HEK293 (cell line): ENCODE measurements around the gene RNPEP.

ENCODE experiments used
- INSM2 ChIP-seq: fragments of 450-650 bp; formaldehyde crosslinking; IDR thresholded peaks from 2 replicates; pipeline ENCODE4 v1.5.1; 2016; ENCODE audit warnings: missing biosample characterization, missing genetic modification characterization
- MYNN ChIP-seq: fragments of 450-650 bp; formaldehyde crosslinking; IDR thresholded peaks from 2 replicates; pipeline ENCODE4 v1.5.1; 2016; ENCODE audit warnings: missing biosample characterization, missing genetic modification characterization, borderline replicate concordance
- PATZ1 ChIP-seq: fragments of 450-650 bp; formaldehyde crosslinking; IDR thresholded peaks from 2 replicates; pipeline ENCODE4 v1.5.1; 2016; ENCODE audit warnings: missing biosample characterization, missing genetic modification characterization
- SP2 ChIP-seq: fragments of 450-650 bp; formaldehyde crosslinking; IDR thresholded peaks from 2 replicates; pipeline ENCODE4 v1.5.1; 2016; ENCODE audit warnings: missing biosample characterization, missing genetic modification characterization
- ZBTB8A ChIP-seq: fragments of 450-650 bp; formaldehyde crosslinking; IDR thresholded peaks from 2 replicates; pipeline ENCODE4 v1.5.1; 2016; ENCODE audit warnings: missing biosample characterization, missing genetic modification characterization
- ZNF140 ChIP-seq: fragments of 450-650 bp; formaldehyde crosslinking; IDR thresholded peaks from 2 replicates; pipeline ENCODE4 v1.5.1; 2016; ENCODE audit warnings: missing biosample characterization, missing genetic modification characterization
- ZNF146 ChIP-seq: fragments of 450-650 bp; formaldehyde crosslinking; IDR thresholded peaks from 2 replicates; pipeline ENCODE4 v1.5.1; 2016; ENCODE audit warnings: missing biosample characterization, missing genetic modification characterization
- ZNF155 ChIP-seq: fragments of 450-650 bp; formaldehyde crosslinking; IDR thresholded peaks from 2 replicates; pipeline ENCODE4 v1.5.1; 2016; ENCODE audit warnings: missing biosample characterization, missing genetic modification characterization
- ZNF19 ChIP-seq: fragments of 450-650 bp; formaldehyde crosslinking; IDR thresholded peaks from 2 replicates; pipeline ENCODE4; 2016; ENCODE audit warnings: missing biosample characterization, missing genetic modification characterization, low read depth
- ZNF266 ChIP-seq: fragments of 450-650 bp; formaldehyde crosslinking; IDR thresholded peaks from 2 replicates; pipeline ENCODE4 v1.5.1; 2016; ENCODE audit warnings: missing biosample characterization, missing genetic modification characterization, low read depth
- ZNF510 ChIP-seq: fragments of 450-650 bp; formaldehyde crosslinking; IDR thresholded peaks from 2 replicates; pipeline ENCODE4 v1.5.1; 2018; ENCODE audit warnings: mild to moderate bottlenecking, missing genetic modification characterization, missing biosample characterization; ENCODE audit not compliant: insufficient replicate concordance
- ZNF521 ChIP-seq: fragments of 450-650 bp; formaldehyde crosslinking; IDR thresholded peaks from 2 replicates; pipeline ENCODE4 v1.5.1; 2017; ENCODE audit warnings: missing biosample characterization, mild to moderate bottlenecking, missing genetic modification characterization
- ZNF548 ChIP-seq: fragments of 450-650 bp; formaldehyde crosslinking; IDR thresholded peaks from 2 replicates; pipeline ENCODE4 v1.5.1; 2016; ENCODE audit warnings: missing biosample characterization, missing genetic modification characterization
- ZNF623 ChIP-seq: fragments of 450-650 bp; formaldehyde crosslinking; IDR thresholded peaks from 2 replicates; pipeline ENCODE4 v1.5.1; 2016; ENCODE audit warnings: missing biosample characterization, missing genetic modification characterization
- ZNF624 ChIP-seq: fragments of 450-650 bp; formaldehyde crosslinking; IDR thresholded peaks from 2 replicates; pipeline ENCODE4 v1.5.1; 2017; ENCODE audit warnings: missing biosample characterization, missing genetic modification characterization
- ZNF707 ChIP-seq: fragments of 450-650 bp; formaldehyde crosslinking; IDR thresholded peaks from 2 replicates; pipeline ENCODE4 v1.5.1; 2016; ENCODE audit warnings: missing biosample characterization, missing genetic modification characterization
- ZNF776 ChIP-seq: fragments of 450-650 bp; formaldehyde crosslinking; IDR thresholded peaks from 2 replicates; pipeline ENCODE4 v1.5.0; 2017; ENCODE audit warnings: missing biosample characterization, missing genetic modification characterization, borderline replicate concordance
- TF ChIP-seq, protein P1 (sequence below): fragments of 450-650 bp; formaldehyde crosslinking; IDR thresholded peaks from 2 replicates; pipeline ENCODE4 v1.5.1; 2017; ENCODE audit warnings: missing biosample characterization, mild to moderate bottlenecking, missing genetic modification characterization, moderate library complexity
- TF ChIP-seq, protein P2 (sequence below): fragments of 450-650 bp; IDR thresholded peaks from 2 replicates; pipeline ENCODE4 v1.5.1; 2018; ENCODE audit warnings: missing biosample characterization, mild to moderate bottlenecking, missing genetic modification characterization
- TF ChIP-seq, protein P3 (sequence below): fragments of 450-650 bp; formaldehyde crosslinking; IDR thresholded peaks from 2 replicates; pipeline ENCODE4 v1.5.1; 2017; ENCODE audit warnings: missing biosample characterization, missing genetic modification characterization
- TF ChIP-seq, protein P4 (sequence below): fragments of 450-650 bp; formaldehyde crosslinking; IDR thresholded peaks from 2 replicates; pipeline ENCODE4 v1.5.1; 2017; ENCODE audit warnings: missing biosample characterization, missing genetic modification characterization
- TF ChIP-seq, protein P5 (sequence below): fragments of 450-650 bp; formaldehyde crosslinking; IDR thresholded peaks from 2 replicates; pipeline ENCODE4 v1.5.1; 2016; ENCODE audit warnings: missing biosample characterization, missing genetic modification characterization
- TF ChIP-seq, protein P6 (sequence below): fragments of 450-650 bp; formaldehyde crosslinking; IDR thresholded peaks from 2 replicates; pipeline ENCODE4; 2016; ENCODE audit warnings: missing biosample characterization, missing genetic modification characterization

RNPEP gene

GRCh38 chr1:202029171-202029665, 46.8 kb downstream of the RNPEP start (continued):
- TF ChIP-seq, protein P1, sequence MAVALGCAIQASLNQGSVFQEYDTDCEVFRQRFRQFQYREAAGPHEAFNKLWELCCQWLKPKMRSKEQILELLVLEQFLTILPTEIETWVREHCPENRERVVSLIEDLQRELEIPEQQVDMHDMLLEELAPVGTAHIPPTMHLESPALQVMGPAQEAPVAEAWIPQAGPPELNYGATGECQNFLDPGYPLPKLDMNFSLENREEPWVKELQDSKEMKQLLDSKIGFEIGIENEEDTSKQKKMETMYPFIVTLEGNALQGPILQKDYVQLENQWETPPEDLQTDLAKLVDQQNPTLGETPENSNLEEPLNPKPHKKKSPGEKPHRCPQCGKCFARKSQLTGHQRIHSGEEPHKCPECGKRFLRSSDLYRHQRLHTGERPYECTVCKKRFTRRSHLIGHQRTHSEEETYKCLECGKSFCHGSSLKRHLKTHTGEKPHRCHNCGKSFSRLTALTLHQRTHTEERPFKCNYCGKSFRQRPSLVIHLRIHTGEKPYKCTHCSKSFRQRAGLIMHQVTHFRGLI (tag by site-specific recombination): no peak
- TF ChIP-seq ZNF155 (tag by site-specific recombination) (no peak), PATZ1 (tag by site-specific recombination) (no peak), ZNF624 (tag by site-specific recombination) (no peak), ZNF140 (tag by site-specific recombination) (no peak), ZBTB8A (tag by site-specific recombination) (no peak), ZNF548 (tag by site-specific recombination) (no peak), ZNF623 (no peak), ZNF521 (tag by site-specific recombination) (no peak), ZNF266 (tag by site-specific recombination) (no peak), INSM2 (peak; percentile 39; the same call in 1 of the 2 replicates), ZNF19 (tag by site-specific recombination) (no peak), ZNF146 (tag by site-specific recombination) (peak; percentile 92), SP2 (no peak), MYNN (tag by site-specific recombination) (no peak), ZNF707 (tag by site-specific recombination) (no peak), ZNF510 (tag by site-specific recombination) (no peak), ZNF776 (tag by site-specific recombination) (no peak)
- TF ChIP-seq, protein P2, sequence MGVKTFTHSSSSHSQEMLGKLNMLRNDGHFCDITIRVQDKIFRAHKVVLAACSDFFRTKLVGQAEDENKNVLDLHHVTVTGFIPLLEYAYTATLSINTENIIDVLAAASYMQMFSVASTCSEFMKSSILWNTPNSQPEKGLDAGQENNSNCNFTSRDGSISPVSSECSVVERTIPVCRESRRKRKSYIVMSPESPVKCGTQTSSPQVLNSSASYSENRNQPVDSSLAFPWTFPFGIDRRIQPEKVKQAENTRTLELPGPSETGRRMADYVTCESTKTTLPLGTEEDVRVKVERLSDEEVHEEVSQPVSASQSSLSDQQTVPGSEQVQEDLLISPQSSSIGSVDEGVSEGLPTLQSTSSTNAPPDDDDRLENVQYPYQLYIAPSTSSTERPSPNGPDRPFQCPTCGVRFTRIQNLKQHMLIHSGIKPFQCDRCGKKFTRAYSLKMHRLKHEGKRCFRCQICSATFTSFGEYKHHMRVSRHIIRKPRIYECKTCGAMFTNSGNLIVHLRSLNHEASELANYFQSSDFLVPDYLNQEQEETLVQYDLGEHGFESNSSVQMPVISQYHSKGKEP (tag by site-specific recombination): no peak
- TF ChIP-seq, protein P3, sequence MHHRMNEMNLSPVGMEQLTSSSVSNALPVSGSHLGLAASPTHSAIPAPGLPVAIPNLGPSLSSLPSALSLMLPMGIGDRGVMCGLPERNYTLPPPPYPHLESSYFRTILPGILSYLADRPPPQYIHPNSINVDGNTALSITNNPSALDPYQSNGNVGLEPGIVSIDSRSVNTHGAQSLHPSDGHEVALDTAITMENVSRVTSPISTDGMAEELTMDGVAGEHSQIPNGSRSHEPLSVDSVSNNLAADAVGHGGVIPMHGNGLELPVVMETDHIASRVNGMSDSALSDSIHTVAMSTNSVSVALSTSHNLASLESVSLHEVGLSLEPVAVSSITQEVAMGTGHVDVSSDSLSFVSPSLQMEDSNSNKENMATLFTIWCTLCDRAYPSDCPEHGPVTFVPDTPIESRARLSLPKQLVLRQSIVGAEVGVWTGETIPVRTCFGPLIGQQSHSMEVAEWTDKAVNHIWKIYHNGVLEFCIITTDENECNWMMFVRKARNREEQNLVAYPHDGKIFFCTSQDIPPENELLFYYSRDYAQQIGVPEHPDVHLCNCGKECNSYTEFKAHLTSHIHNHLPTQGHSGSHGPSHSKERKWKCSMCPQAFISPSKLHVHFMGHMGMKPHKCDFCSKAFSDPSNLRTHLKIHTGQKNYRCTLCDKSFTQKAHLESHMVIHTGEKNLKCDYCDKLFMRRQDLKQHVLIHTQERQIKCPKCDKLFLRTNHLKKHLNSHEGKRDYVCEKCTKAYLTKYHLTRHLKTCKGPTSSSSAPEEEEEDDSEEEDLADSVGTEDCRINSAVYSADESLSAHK: no peak
- TF ChIP-seq, protein P4, sequence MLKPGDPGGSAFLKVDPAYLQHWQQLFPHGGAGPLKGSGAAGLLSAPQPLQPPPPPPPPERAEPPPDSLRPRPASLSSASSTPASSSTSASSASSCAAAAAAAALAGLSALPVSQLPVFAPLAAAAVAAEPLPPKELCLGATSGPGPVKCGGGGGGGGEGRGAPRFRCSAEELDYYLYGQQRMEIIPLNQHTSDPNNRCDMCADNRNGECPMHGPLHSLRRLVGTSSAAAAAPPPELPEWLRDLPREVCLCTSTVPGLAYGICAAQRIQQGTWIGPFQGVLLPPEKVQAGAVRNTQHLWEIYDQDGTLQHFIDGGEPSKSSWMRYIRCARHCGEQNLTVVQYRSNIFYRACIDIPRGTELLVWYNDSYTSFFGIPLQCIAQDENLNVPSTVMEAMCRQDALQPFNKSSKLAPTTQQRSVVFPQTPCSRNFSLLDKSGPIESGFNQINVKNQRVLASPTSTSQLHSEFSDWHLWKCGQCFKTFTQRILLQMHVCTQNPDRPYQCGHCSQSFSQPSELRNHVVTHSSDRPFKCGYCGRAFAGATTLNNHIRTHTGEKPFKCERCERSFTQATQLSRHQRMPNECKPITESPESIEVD (tag by site-specific recombination): peak; percentile 56; the same call in 1 of the 2 replicates
- TF ChIP-seq, protein P5, sequence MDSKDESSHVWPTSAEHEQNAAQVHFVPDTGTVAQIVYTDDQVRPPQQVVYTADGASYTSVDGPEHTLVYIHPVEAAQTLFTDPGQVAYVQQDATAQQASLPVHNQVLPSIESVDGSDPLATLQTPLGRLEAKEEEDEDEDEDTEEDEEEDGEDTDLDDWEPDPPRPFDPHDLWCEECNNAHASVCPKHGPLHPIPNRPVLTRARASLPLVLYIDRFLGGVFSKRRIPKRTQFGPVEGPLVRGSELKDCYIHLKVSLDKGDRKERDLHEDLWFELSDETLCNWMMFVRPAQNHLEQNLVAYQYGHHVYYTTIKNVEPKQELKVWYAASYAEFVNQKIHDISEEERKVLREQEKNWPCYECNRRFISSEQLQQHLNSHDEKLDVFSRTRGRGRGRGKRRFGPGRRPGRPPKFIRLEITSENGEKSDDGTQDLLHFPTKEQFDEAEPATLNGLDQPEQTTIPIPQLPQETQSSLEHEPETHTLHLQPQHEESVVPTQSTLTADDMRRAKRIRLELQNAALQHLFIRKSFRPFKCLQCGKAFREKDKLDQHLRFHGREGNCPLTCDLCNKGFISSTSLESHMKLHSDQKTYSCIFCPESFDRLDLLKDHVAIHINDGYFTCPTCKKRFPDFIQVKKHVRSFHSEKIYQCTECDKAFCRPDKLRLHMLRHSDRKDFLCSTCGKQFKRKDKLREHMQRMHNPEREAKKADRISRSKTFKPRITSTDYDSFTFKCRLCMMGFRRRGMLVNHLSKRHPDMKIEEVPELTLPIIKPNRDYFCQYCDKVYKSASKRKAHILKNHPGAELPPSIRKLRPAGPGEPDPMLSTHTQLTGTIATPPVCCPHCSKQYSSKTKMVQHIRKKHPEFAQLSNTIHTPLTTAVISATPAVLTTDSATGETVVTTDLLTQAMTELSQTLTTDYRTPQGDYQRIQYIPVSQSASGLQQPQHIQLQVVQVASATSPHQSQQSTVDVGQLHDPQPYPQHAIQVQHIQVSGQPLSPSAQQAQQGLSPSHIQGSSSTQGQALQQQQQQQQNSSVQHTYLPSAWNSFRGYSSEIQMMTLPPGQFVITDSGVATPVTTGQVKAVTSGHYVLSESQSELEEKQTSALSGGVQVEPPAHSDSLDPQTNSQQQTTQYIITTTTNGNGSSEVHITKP (tag by site-specific recombination): 0 out of 2 replicates have a peak, but pooled peaks have one; percentile 53
- TF ChIP-seq, protein P6, sequence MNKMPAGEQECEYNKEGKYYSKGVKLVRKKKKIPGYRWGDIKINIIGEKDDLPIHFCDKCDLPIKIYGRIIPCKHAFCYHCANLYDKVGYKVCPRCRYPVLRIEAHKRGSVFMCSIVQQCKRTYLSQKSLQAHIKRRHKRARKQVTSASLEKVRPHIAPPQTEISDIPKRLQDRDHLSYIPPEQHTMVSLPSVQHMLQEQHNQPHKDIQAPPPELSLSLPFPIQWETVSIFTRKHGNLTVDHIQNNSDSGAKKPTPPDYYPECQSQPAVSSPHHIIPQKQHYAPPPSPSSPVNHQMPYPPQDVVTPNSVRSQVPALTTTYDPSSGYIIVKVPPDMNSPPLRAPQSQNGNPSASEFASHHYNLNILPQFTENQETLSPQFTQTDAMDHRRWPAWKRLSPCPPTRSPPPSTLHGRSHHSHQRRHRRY (tag by site-specific recombination): no peak
